Activated CD4-positive, alpha-beta memory T cell treated with anti-CD3 and anti-CD28 coated beads for 36 hours (primary cell): Measurements from ENCODE around the gene EPHA1. TPM values are rescaled to one million over a fixed set of nuclear protein-coding genes. Genes with fewer than 3 reads are reported as not detected.

ENCODE experiments used
- CTCF ChIA-PET: fragments of 350-600 bp; sonication (Branson Sonifier 250); formaldehyde crosslinking; loops from one replicate; lab custom pipeline; 2021; ENCODE audit warnings: antibody characterized with exemption, inconsistent platforms; lab: Charles Lee
- POLR2A ChIA-PET: fragments of 350-600 bp; sonication (Branson Sonifier 250); formaldehyde crosslinking; loops from one replicate; lab custom pipeline; 2021; ENCODE audit warnings: antibody characterized with exemption; lab: Charles Lee
- DNase-seq: peaks from one replicate; pipeline ENCODE4 v3.0.0-alpha.2; 2020
- H3K27ac Mint-ChIP-seq: one replicate; pipeline ENCODE4 v1.8.0; 2021; ENCODE audit warnings: mixed read lengths
- H3K27me3 Mint-ChIP-seq: one replicate; pipeline ENCODE4 v1.8.0; 2021; ENCODE audit warnings: mixed read lengths
- H3K36me3 Mint-ChIP-seq: one replicate; pipeline ENCODE4 v1.8.0; 2021; ENCODE audit warnings: mixed read lengths
- H3K4me1 Mint-ChIP-seq: one replicate; pipeline ENCODE4 v1.8.0; 2021; ENCODE audit warnings: low read depth, mixed read lengths
- H3K4me3 Mint-ChIP-seq: one replicate; pipeline ENCODE4 v1.8.0; 2021; ENCODE audit warnings: mild to moderate bottlenecking, mixed read lengths
- H3K9me3 Mint-ChIP-seq: one replicate; pipeline ENCODE4 v1.8.0; 2021; ENCODE audit warnings: mixed read lengths
- intact Hi-C: fragments of 100-400 bp; cut with micrococcal nuclease; formaldehyde crosslinking; loops from one replicate; pipeline ENCODE4 v1.15.1; 2023
- total RNA-seq, 2 experiments: library from RNA; stranded (reverse); gene quantifications; one replicate each; pipeline ENCODE4 v1.2.3, GENCODE V29; 2021

The EPHA1 gene
- 1 to 10 TPM; 2.9 to 4.3 TPM for total RNA-seq

GRCh38 chr7:143408686-143409561, at the start of gene EPHA1:
EPHA1 (minus strand) TSS chr7:143408856; CDS start chr7:143408805, 51 bp downstream.
- ChIA-PET POLR2A (interaction anchor here (1.0 to 1.4 kb wide), 3 partner anchors 29 to 146 kb away, joined by 3 to 4 read pairs (median 3); partner anchors contain the start of gene GSTK1), CTCF (interaction anchor here (1.2 to 5.0 kb wide), 6 partner anchors 8 to 193 kb away, joined by 3 to 28 read pairs (median 11); partner anchors contain the start of gene ZYX)
- H3K27ac Mint-ChIP-seq = peak within 1 kb of the TSS; percentile 75
- no peaks in the 10 kb centered on the region for H3K9me3 Mint-ChIP-seq
- intact Hi-C loops = loop anchor here (1.0 to 5.0 kb wide), 3 partner anchors 29 to 168 kb away; no protein-coding TSS in a partner anchor
- H3K4me3 Mint-ChIP-seq = peak within 1 kb of the TSS; percentile 70
- no peaks in the 10 kb centered on the region for H3K27me3 Mint-ChIP-seq
- DNase-seq = peak; percentile 63
- H3K36me3 Mint-ChIP-seq = peaks cover 2% of the 10 kb centered on the region
- peaks cover 48% of the 10 kb centered on the region for H3K4me1 Mint-ChIP-seq

- DNase-seq = no peak
- Mint-ChIP-seq H3K27me3 (no peaks in the 10 kb centered on the region), H3K36me3 (peaks cover 3% of the 10 kb centered on the region), H3K27ac (no peak overlapping the region), H3K4me3 (no peak overlapping the region), H3K9me3 (peaks cover 7% of the 10 kb centered on the region), H3K4me1 (no peaks in the 10 kb centered on the region)
- ChIA-PET POLR2A (no interaction called here), CTCF (no interaction called here)
- intact Hi-C loops = no loop called here
These were observed 49.6 kb upstream of the EPHA1 start for GRCh38 chr7:143458263-143458662.

- H3K27ac Mint-ChIP-seq = no peak overlapping the region
- no peak overlapping the region for H3K4me3 Mint-ChIP-seq
- ChIA-PET CTCF (no interaction called here), POLR2A (no interaction called here)
- peaks cover 7% of the 10 kb centered on the region for H3K9me3 Mint-ChIP-seq
- intact Hi-C loops = no loop called here
- peaks cover 3% of the 10 kb centered on the region for H3K36me3 Mint-ChIP-seq
- no peaks in the 10 kb centered on the region for H3K27me3 Mint-ChIP-seq
- no peak for DNase-seq
- H3K4me1 Mint-ChIP-seq = no peaks in the 10 kb centered on the region
These were observed 48.5 kb upstream of the EPHA1 start for GRCh38 chr7:143456992-143457793.

- Mint-ChIP-seq H3K4me3 (no peak overlapping the region), H3K27me3 (no peaks in the 10 kb centered on the region), H3K4me1 (no peaks in the 10 kb centered on the region), H3K27ac (no peak overlapping the region), H3K9me3 (peaks cover 3% of the 10 kb centered on the region), H3K36me3 (peaks cover 1% of the 10 kb centered on the region)
- intact Hi-C loops = no loop called here
- CTCF ChIA-PET = no interaction called here
- POLR2A ChIA-PET = no interaction called here
- no peak for DNase-seq
These were observed 47.3 kb upstream of the EPHA1 start for GRCh38 chr7:143455942-143456341.

GRCh38 chr7:143455491-143455890, 46.8 kb upstream of the EPHA1 start:
- Mint-ChIP-seq H3K27ac (no peak overlapping the region), H3K36me3 (no peaks in the 10 kb centered on the region), H3K4me1 (no peaks in the 10 kb centered on the region), H3K27me3 (no peaks in the 10 kb centered on the region), H3K4me3 (no peak overlapping the region), H3K9me3 (no peaks in the 10 kb centered on the region)
- DNase-seq = no peak
- ChIA-PET POLR2A (no interaction called here), CTCF (no interaction called here)
- intact Hi-C loops = no loop called here

GRCh38 chr7:143454091-143454680, 45.5 kb upstream of the EPHA1 start:
- H3K27ac Mint-ChIP-seq = no peak overlapping the region
- ChIA-PET CTCF (no interaction called here), POLR2A (no interaction called here)
- no peaks in the 10 kb centered on the region for H3K9me3 Mint-ChIP-seq
- no peaks in the 10 kb centered on the region for H3K27me3 Mint-ChIP-seq
- H3K4me1 Mint-ChIP-seq = no peaks in the 10 kb centered on the region
- H3K4me3 Mint-ChIP-seq = no peak overlapping the region
- intact Hi-C loops = no loop called here
- no peaks in the 10 kb centered on the region for H3K36me3 Mint-ChIP-seq
- no peak for DNase-seq

GRCh38 chr7:143452495-143452894, 43.8 kb upstream of the EPHA1 start:
- Mint-ChIP-seq H3K27ac (no peak overlapping the region), H3K9me3 (no peaks in the 10 kb centered on the region), H3K4me1 (no peaks in the 10 kb centered on the region), H3K27me3 (no peaks in the 10 kb centered on the region), H3K4me3 (no peak overlapping the region), H3K36me3 (no peaks in the 10 kb centered on the region)
- CTCF ChIA-PET = interaction anchor here (2.5 kb wide), 1 partner anchor 238 kb away, joined by 8 read pairs; no protein-coding TSS in a partner anchor
- no peak for DNase-seq
- intact Hi-C loops = no loop called here
- POLR2A ChIA-PET = no interaction called here

- H3K9me3 Mint-ChIP-seq = no peaks in the 10 kb centered on the region
- no peaks in the 10 kb centered on the region for H3K27me3 Mint-ChIP-seq
- H3K4me1 Mint-ChIP-seq = no peaks in the 10 kb centered on the region
- DNase-seq = no peak
- CTCF ChIA-PET = interaction anchor here (2.5 kb wide), 1 partner anchor 237 kb away, joined by 8 read pairs; no protein-coding TSS in a partner anchor
- H3K27ac Mint-ChIP-seq = no peak overlapping the region
- no peaks in the 10 kb centered on the region for H3K36me3 Mint-ChIP-seq
- intact Hi-C loops = no loop called here
- no peak overlapping the region for H3K4me3 Mint-ChIP-seq
- POLR2A ChIA-PET = no interaction called here
These were observed 43.1 kb upstream of the EPHA1 start for GRCh38 chr7:143451746-143452145.

GRCh38 chr7:143451122-143451521, 42.5 kb upstream of the EPHA1 start:
- Mint-ChIP-seq H3K36me3 (no peaks in the 10 kb centered on the region), H3K4me1 (no peaks in the 10 kb centered on the region), H3K4me3 (no peak overlapping the region), H3K9me3 (no peaks in the 10 kb centered on the region), H3K27ac (no peak overlapping the region), H3K27me3 (no peaks in the 10 kb centered on the region)
- POLR2A ChIA-PET = no interaction called here
- DNase-seq = no peak
- intact Hi-C loops = no loop called here
- CTCF ChIA-PET = interaction anchor here (2.5 kb wide), 1 partner anchor 236 kb away, joined by 8 read pairs; no protein-coding TSS in a partner anchor

- ChIA-PET POLR2A (no interaction called here), CTCF (no interaction called here)
- Mint-ChIP-seq H3K4me1 (no peaks in the 10 kb centered on the region), H3K27ac (no peak overlapping the region), H3K36me3 (no peaks in the 10 kb centered on the region), H3K27me3 (no peaks in the 10 kb centered on the region), H3K9me3 (no peaks in the 10 kb centered on the region), H3K4me3 (no peak overlapping the region)
- intact Hi-C loops = no loop called here
- DNase-seq = no peak
These were observed 41.1 kb upstream of the EPHA1 start for GRCh38 chr7:143449793-143450192.

- H3K4me3 Mint-ChIP-seq = no peak overlapping the region
- intact Hi-C loops = no loop called here
- CTCF ChIA-PET = no interaction called here
- DNase-seq = no peak
- no peaks in the 10 kb centered on the region for H3K36me3 Mint-ChIP-seq
- H3K27ac Mint-ChIP-seq = no peak overlapping the region
- H3K27me3 Mint-ChIP-seq = no peaks in the 10 kb centered on the region
- H3K4me1 Mint-ChIP-seq = no peaks in the 10 kb centered on the region
- POLR2A ChIA-PET = no interaction called here
- no peaks in the 10 kb centered on the region for H3K9me3 Mint-ChIP-seq
These were observed 39.8 kb upstream of the EPHA1 start for GRCh38 chr7:143448429-143448828.

GRCh38 chr7:143447466-143447865, 38.8 kb upstream of the EPHA1 start:
- intact Hi-C loops = no loop called here
- no peaks in the 10 kb centered on the region for H3K4me1 Mint-ChIP-seq
- no peaks in the 10 kb centered on the region for H3K27me3 Mint-ChIP-seq
- ChIA-PET POLR2A (no interaction called here), CTCF (interaction anchor here (0.9 kb wide), 1 partner anchor 31 kb away, joined by 3 read pairs; no protein-coding TSS in a partner anchor)
- no peaks in the 10 kb centered on the region for H3K9me3 Mint-ChIP-seq
- H3K27ac Mint-ChIP-seq = no peak overlapping the region
- H3K4me3 Mint-ChIP-seq = no peak overlapping the region
- H3K36me3 Mint-ChIP-seq = no peaks in the 10 kb centered on the region
- no peak for DNase-seq
